ENCODE measurements around the gene CCAR1.
"Not testable (repeated sequence)": the region's sequence is repeated elsewhere in the genome, so short reads cannot be mapped to it uniquely, and the experiment has no call there.

The CCAR1 gene

GRCh38 chr10:68812420-68812819, 91.4 kb downstream of the CCAR1 start:
- no peak overlapping the region for H3K9ac ChIP-seq (ENCODE audit: low read depth, low read length, poor library complexity)
- peak overlapping the region; percentile 13 for H3K18ac ChIP-seq (ENCODE audit: low read length)
- no peak overlapping the region for H3K14ac ChIP-seq (ENCODE audit: low read length)
- H2BK15ac ChIP-seq (ENCODE audit: low read length) = peak overlapping the region; percentile 15
- H3K4ac ChIP-seq (ENCODE audit: low read length) = no peak overlapping the region
- no peak overlapping the region for H3K27ac ChIP-seq (replicated peaks; ENCODE audit: low read length)
- H2BK12ac ChIP-seq (ENCODE audit: low read length) = no peak overlapping the region
- H3K4me3 ChIP-seq (ENCODE audit: low read length in 2 of 2) = peak overlapping the region in 1 of 2 donors; percentile 54
- no peak overlapping the region for H3K4me2 ChIP-seq (ENCODE audit: insufficient read depth, low read length, poor library complexity, severe bottlenecking)
- no CpG with 5 or more reads among the region's 4 CpGs for WGBS, 2 donors (ENCODE audit: extremely low coverage in 2 of 2, insufficient read length in 2 of 2, insufficient replicate concordance in 1 of 2)
- peak overlapping the region; percentile 77 for H2BK5ac ChIP-seq (ENCODE audit: low read length)
- H4K91ac ChIP-seq (ENCODE audit: low read depth, low read length, poor library complexity) = no peak overlapping the region
- no peak overlapping the region for H2BK120ac ChIP-seq (ENCODE audit: low read depth, low read length)
- H3K79me1 ChIP-seq (ENCODE audit: low read depth, low read length) = peaks cover 2% of the 10 kb centered on the region
- H2AK5ac ChIP-seq (ENCODE audit: low read depth, low read length) = peak overlapping the region; percentile 2
- no peak overlapping the region for H4K8ac ChIP-seq (ENCODE audit: low read depth, low read length)
- DNase-seq (ENCODE audit: low spot score) = no peak
- H3K23ac ChIP-seq (ENCODE audit: low read depth, low read length, poor library complexity) = no peak overlapping the region
- H3K9me3 ChIP-seq (replicated peaks in 1 of 2; ENCODE audit: control insufficient read depth in 2 of 2, insufficient read depth in 1 of 2, low read depth in 1 of 2, low read length in 2 of 2) = peaks cover 0 to 3% of the 10 kb centered on the region in 2 donors
- no peaks in the 10 kb centered on the region for H3K27me3 ChIP-seq (ENCODE audit: control insufficient read depth in 3 of 3, insufficient read depth in 3 of 3, low read depth in 1 of 3, low read length in 3 of 3)
- H3K36me3 ChIP-seq (replicated peaks in 1 of 2; ENCODE audit: control insufficient read depth in 2 of 2, insufficient read depth in 2 of 2, low read length in 2 of 2) = no peaks in the 10 kb centered on the region
- no peak overlapping the region for H2AFZ ChIP-seq (ENCODE audit: low read length)
- peaks cover 4 to 6% of the 10 kb centered on the region in 2 donors for H3K4me1 ChIP-seq (ENCODE audit: control insufficient read depth in 2 of 2, insufficient read depth in 1 of 2, low read depth in 1 of 2, low read length in 2 of 2)

- DNase-seq (ENCODE audit: low spot score) = no peak
- Histone ChIP-seq H3K9ac (ENCODE audit: low read depth, low read length, poor library complexity) (no peak overlapping the region), H4K91ac (ENCODE audit: low read depth, low read length, poor library complexity) (no peak overlapping the region), H2AK5ac (ENCODE audit: low read depth, low read length) (no peak overlapping the region), H3K14ac (ENCODE audit: low read length) (no peak overlapping the region), H3K36me3 (replicated peaks in 1 of 2; ENCODE audit: control insufficient read depth in 2 of 2, insufficient read depth in 2 of 2, low read length in 2 of 2) (no peaks in the 10 kb centered on the region), H3K4ac (ENCODE audit: low read length) (no peak overlapping the region), H2BK15ac (ENCODE audit: low read length) (no peak overlapping the region), H2BK120ac (ENCODE audit: low read depth, low read length) (no peak overlapping the region), H3K4me1 (ENCODE audit: control insufficient read depth in 2 of 2, insufficient read depth in 1 of 2, low read depth in 1 of 2, low read length in 2 of 2) (peaks cover 4 to 6% of the 10 kb centered on the region in 2 donors), H3K4me2 (ENCODE audit: insufficient read depth, low read length, poor library complexity, severe bottlenecking) (no peak overlapping the region), H3K9me3 (replicated peaks in 1 of 2; ENCODE audit: control insufficient read depth in 2 of 2, insufficient read depth in 1 of 2, low read depth in 1 of 2, low read length in 2 of 2) (peaks cover 0 to 3% of the 10 kb centered on the region in 2 donors), H3K4me3 (ENCODE audit: low read length in 2 of 2) (no peak overlapping the region), H3K18ac (ENCODE audit: low read length) (no peak overlapping the region), H3K23ac (ENCODE audit: low read depth, low read length, poor library complexity) (no peak overlapping the region), H2BK12ac (ENCODE audit: low read length) (no peak overlapping the region), H2AFZ (ENCODE audit: low read length) (peak overlapping the region; percentile 33), H2BK5ac (ENCODE audit: low read length) (no peak overlapping the region), H4K8ac (ENCODE audit: low read depth, low read length) (no peak overlapping the region), H3K79me1 (ENCODE audit: low read depth, low read length) (peaks cover 2% of the 10 kb centered on the region), H3K27ac (replicated peaks; ENCODE audit: low read length) (no peak overlapping the region), H3K27me3 (ENCODE audit: control insufficient read depth in 3 of 3, insufficient read depth in 3 of 3, low read depth in 1 of 3, low read length in 3 of 3) (no peaks in the 10 kb centered on the region)
Observed at GRCh38 chr10:68813559-68813958, 92.5 kb downstream of the CCAR1 start.

GRCh38 chr10:68816796-68817412, 95.9 kb downstream of the CCAR1 start:
- Histone ChIP-seq H2AK5ac (ENCODE audit: low read depth, low read length) (no peak overlapping the region), H3K18ac (ENCODE audit: low read length) (no peak overlapping the region), H2BK120ac (ENCODE audit: low read depth, low read length) (no peak overlapping the region), H3K23ac (ENCODE audit: low read depth, low read length, poor library complexity) (no peak overlapping the region), H3K4me2 (ENCODE audit: insufficient read depth, low read length, poor library complexity, severe bottlenecking) (no peak overlapping the region), H2AFZ (ENCODE audit: low read length) (no peak overlapping the region), H3K27ac (replicated peaks; ENCODE audit: low read length) (no peak overlapping the region), H3K4ac (ENCODE audit: low read length) (no peak overlapping the region), H3K9ac (ENCODE audit: low read depth, low read length, poor library complexity) (no peak overlapping the region), H3K14ac (ENCODE audit: low read length) (no peak overlapping the region), H4K8ac (ENCODE audit: low read depth, low read length) (no peak overlapping the region), H2BK12ac (ENCODE audit: low read length) (no peak overlapping the region), H3K27me3 (ENCODE audit: control insufficient read depth in 3 of 3, insufficient read depth in 3 of 3, low read depth in 1 of 3, low read length in 3 of 3) (no peaks in the 10 kb centered on the region), H3K79me1 (ENCODE audit: low read depth, low read length) (peaks cover 2% of the 10 kb centered on the region), H3K4me1 (ENCODE audit: control insufficient read depth in 2 of 2, insufficient read depth in 1 of 2, low read depth in 1 of 2, low read length in 2 of 2) (peaks cover 4 to 6% of the 10 kb centered on the region in 2 donors), H2BK15ac (ENCODE audit: low read length) (no peak overlapping the region), H3K36me3 (replicated peaks in 1 of 2; ENCODE audit: control insufficient read depth in 2 of 2, insufficient read depth in 2 of 2, low read length in 2 of 2) (no peaks in the 10 kb centered on the region), H2BK5ac (ENCODE audit: low read length) (no peak overlapping the region), H4K91ac (ENCODE audit: low read depth, low read length, poor library complexity) (no peak overlapping the region), H3K9me3 (replicated peaks in 1 of 2; ENCODE audit: control insufficient read depth in 2 of 2, insufficient read depth in 1 of 2, low read depth in 1 of 2, low read length in 2 of 2) (peaks cover 0 to 3% of the 10 kb centered on the region in 2 donors), H3K4me3 (ENCODE audit: low read length in 2 of 2) (no peak overlapping the region)
- no peak for DNase-seq (ENCODE audit: low spot score)
- WGBS, 2 donors (ENCODE audit: extremely low coverage in 2 of 2, insufficient read length in 2 of 2, insufficient replicate concordance in 1 of 2) = no CpG with 5 or more reads among the region's 4 CpGs

- H4K8ac ChIP-seq (ENCODE audit: low read depth, low read length); H3K4me1 ChIP-seq (ENCODE audit: control insufficient read depth in 2 of 2, insufficient read depth in 1 of 2, low read depth in 1 of 2, low read length in 2 of 2); H2AK5ac ChIP-seq (ENCODE audit: low read depth, low read length); H3K18ac ChIP-seq (ENCODE audit: low read length); H3K79me1 ChIP-seq (ENCODE audit: low read depth, low read length); H3K9ac ChIP-seq (ENCODE audit: low read depth, low read length, poor library complexity); H3K4me3 ChIP-seq (ENCODE audit: low read length in 2 of 2); H3K4me2 ChIP-seq (ENCODE audit: insufficient read depth, low read length, poor library complexity, severe bottlenecking); H2BK120ac ChIP-seq (ENCODE audit: low read depth, low read length); H3K23ac ChIP-seq (ENCODE audit: low read depth, low read length, poor library complexity); H3K9me3 ChIP-seq (replicated peaks in 1 of 2; ENCODE audit: control insufficient read depth in 2 of 2, insufficient read depth in 1 of 2, low read depth in 1 of 2, low read length in 2 of 2); DNase-seq (ENCODE audit: low spot score); H2AFZ ChIP-seq (ENCODE audit: low read length); H3K36me3 ChIP-seq (replicated peaks in 1 of 2; ENCODE audit: control insufficient read depth in 2 of 2, insufficient read depth in 2 of 2, low read length in 2 of 2); H3K27ac ChIP-seq (replicated peaks; ENCODE audit: low read length); H2BK5ac ChIP-seq (ENCODE audit: low read length); H3K27me3 ChIP-seq (ENCODE audit: control insufficient read depth in 3 of 3, insufficient read depth in 3 of 3, low read depth in 1 of 3, low read length in 3 of 3); H3K4ac ChIP-seq (ENCODE audit: low read length); H4K91ac ChIP-seq (ENCODE audit: low read depth, low read length, poor library complexity); H2BK12ac ChIP-seq (ENCODE audit: low read length); H3K14ac ChIP-seq (ENCODE audit: low read length); H2BK15ac ChIP-seq (ENCODE audit: low read length): not testable (repeated sequence)
- no CpG with 5 or more reads among the region's 1 CpG for WGBS, 2 donors (ENCODE audit: extremely low coverage in 2 of 2, insufficient read length in 2 of 2, insufficient replicate concordance in 1 of 2)
Observed at GRCh38 chr10:68820359-68820758, 99.3 kb downstream of the CCAR1 start.
